GM21619 (cell line): ENCODE data around the gene FBH1.
A peak's percentile ranks its signal among the peaks of the same experiment; 100 is the strongest.
"Not testable (repeated sequence)": the region's sequence is repeated elsewhere in the genome, so short reads cannot be mapped to it uniquely, and the experiment has no call there.

Experiments
- ATAC-seq: cut with Tn5 transposase; IDR thresholded peaks from one replicate; pipeline ENCODE4 v1.9.1; 2021; ENCODE audit not compliant: unreplicated experiment

FBH1 gene

GRCh38 chr10:5956146-5956936, 66.3 kb downstream of the FBH1 start:
- ATAC-seq, result no peak

GRCh38 chr10:5958077-5958476, 68.0 kb downstream of the FBH1 start:
- ATAC-seq, result no peak

GRCh38 chr10:5958675-5959074, 68.6 kb downstream of the FBH1 start:
- no peak for ATAC-seq

DNA sequence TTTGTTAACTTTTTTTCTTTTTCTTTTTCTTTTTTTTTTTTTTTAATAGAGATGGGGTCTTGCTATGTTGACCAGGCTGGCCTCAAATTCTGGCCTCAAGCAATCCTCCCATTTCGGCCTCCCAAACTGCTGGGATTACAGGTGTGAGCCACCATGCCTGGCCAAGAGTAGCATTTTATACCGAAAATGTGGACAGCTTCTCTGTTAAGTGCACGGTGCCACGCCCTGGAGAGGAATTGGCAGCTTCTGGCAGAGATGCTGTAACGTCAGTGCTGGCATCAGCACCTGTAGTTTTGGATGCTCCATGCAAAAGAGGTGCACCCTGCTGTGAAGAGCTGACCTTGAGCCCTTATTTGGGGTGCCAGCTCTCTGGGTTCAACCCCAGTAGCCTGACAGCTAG, 69.1 kb downstream of the FBH1 start:
- ATAC-seq, result no peak

DNA sequence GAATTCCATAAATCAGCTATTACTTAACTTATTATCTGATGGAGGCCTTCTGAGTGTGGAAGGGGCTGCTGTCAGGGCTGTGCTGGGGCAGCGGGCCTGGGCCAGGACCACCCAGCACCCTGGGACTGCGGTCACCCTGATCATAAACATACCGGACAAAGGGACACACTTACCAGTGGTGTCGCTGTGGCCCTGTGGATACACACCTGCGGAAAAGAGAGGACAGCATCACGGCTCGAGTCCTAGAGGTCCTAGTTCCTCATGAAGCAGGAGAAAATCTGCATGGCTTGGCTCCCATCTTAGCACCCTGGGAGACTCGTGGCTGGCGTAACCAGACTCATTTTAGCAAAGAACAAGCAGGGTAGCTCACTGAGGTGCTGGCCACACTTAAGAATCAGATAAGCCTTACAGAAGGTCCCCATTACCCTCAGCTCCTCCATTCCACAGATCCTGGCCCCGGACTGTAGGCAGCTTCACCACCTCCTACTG, 69.6 kb downstream of the FBH1 start:
- ATAC-seq, result no peak

DNA sequence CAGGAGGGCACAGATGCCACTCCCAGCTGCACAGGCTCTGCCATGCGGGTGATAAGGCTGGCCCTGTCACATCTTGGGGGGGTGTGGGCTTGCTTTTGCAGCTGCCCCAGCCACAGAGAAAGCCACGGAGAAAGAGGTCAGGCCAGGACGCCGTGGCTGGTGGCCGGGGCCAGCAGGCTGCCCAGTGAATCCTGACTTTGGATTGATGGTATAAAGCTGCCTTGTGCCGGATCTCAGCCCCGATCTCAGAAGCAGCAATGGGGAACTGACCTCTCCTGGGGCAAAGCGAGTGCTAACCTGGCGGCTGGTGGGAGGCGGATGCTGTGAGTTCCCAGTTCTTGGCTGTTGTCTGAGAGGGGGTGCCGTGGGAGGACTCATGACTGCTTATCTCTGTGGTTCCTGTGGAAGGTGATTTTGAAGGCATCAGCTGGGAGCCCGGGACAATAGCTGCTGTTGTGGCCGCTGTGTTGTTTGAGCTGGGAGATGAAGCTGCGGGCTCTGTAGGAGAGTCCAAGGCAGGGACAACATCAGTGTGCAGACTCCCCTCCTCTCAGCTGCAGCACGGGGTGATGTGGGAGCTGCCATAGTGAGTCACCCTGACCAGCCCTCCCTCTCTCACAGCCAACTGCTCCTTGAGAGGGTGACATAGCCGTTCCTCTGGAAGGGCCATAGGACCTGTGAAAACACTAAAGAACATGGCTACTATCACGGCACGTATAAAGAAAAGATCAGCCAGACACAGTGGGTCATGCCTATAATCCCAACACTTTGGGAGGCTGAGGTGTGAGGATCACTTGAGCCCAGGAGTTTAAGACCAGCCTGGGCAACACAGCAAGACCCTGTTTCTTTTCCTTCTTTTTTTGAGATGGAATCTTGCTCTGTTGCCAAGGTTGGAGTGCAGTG, 70.3 kb downstream of the FBH1 start:
- no peak for ATAC-seq

GRCh38 chr10:5960973-5961275, 70.9 kb downstream of the FBH1 start:
- not testable (repeated sequence) for ATAC-seq

DNA sequence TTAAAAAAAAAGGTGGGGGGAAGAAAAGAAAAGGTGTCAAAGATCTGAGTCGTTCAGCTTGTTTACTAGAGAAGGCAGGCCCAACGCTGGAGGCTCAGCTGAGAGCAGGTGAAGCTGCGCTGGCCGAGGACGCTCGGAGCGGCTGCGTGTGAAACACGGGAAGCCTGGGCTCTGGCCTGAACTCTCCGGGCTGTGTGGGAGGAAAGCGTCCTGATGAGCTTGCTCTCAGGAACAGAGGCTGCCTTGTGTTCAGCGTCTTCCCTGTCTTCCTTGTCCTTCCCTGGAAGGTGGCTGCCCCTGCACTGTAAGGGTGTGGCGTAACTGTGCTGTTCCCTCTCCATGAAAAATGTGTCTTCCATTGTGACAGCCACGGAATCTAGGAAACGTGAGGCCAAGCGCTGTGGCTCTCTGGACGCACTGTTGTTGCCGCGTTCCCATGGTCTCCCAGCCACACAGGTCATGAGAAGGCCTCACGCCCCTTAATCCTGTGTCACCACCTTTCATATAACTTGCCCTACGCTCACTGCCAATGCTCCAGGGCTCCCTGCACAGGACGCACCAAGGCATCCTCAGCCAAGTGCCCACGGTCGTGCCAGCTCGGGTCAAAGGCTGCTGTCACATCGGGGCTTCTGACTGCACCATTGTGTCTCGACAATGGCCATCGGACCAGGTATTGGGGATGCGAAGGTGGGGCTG, 71.5 kb downstream of the FBH1 start:
- no peak for ATAC-seq

DNA sequence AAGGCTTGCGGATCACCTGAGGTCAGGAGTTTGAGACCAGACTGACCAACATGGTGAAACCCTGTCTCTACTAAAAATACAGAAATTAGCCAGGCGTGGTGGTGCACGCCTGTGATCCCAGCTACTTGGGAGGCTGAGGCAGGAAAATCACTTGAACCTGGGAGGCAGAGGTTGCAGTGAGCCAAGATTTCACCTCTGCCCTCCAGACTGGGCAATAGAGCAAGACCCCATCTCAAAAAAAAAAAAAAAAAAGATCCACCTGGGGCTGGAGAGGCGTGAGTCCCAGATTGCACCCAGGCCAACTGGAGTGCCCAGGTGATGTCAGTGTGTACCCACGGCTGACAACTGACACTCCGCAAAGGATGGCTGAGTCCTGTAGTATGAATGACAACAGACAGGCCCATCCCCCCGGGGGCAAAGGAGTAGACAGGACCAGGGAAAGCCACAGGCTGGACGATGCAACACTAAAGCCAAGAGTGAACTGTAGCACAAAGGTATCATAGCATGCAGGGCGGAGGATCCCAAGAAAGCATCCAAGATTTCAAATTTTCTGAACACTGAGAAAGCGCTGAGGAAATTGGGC, 72.4 kb downstream of the FBH1 start:
- not testable (repeated sequence) for ATAC-seq

DNA sequence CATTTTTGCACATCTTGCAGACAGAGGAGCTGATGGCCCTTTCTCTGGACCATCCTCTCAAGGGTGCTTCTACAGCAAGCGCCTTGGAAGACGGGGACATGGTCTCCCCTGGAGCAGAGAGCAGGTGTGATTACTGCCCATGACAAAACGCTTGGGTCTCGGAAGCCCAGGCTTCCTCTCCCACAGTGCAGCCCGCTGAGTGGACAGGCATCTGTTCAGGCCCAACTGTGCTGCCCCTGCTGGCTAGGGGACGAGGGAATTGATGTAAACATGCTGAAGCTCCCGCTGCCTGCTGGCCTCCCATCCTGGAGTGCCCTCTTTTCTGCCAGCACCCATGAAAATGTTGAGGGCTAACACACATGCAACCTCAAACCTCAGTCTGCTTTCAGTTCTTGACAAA, 73.0 kb downstream of the FBH1 start:
- no peak for ATAC-seq

GRCh38 chr10:5963591-5963990, 73.5 kb downstream of the FBH1 start:
- no peak for ATAC-seq

DNA sequence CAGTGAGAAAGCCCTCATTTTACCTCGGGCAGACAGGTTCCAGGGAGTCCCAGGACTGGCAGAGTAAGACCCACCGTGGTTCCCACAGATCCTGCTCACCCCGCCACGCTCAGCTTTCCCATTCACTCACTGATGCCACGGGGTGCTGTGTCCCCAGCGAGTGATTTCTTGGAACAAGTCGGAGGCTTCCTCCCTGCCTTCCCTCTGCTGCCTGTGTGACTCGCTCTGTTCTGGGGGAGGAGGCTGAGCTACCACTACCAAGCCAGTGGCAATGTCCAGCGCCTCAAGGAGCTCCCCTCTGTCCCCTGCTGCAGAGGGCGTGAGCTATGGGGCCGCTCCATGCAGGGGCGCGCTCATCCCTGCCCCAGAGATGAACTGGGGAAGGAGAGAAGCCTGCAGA, 74.7 kb downstream of the FBH1 start:
- no peak for ATAC-seq

- ATAC-seq, result no peak
Measured at GRCh38 chr10:5965266-5965665, 75.2 kb downstream of the FBH1 start.

GRCh38 chr10:5968037-5968680, 78.1 kb downstream of the FBH1 start:
- no peak for ATAC-seq

- ATAC-seq, result no peak
Measured at GRCh38 chr10:5968681-5969453, 78.8 kb downstream of the FBH1 start.

DNA sequence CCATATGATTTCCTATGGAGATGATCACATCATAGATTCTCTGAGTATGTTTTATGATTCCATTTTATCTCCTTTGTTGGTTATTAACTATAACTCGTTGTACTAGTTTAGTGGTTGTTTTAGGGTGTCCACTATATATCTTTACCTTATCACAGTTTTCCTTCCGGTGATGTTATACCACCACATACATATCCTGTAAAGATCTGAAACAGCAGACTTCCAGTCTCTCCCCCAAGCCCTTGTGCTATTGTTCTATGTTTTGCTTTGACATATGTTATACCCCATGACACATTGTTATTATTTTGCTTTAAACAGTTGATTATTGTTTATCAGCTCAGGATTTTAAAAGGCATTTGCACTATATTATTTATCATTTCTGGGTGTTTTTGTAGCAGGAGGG, 80.0 kb downstream of the FBH1 start:
- ATAC-seq, result no peak

DNA sequence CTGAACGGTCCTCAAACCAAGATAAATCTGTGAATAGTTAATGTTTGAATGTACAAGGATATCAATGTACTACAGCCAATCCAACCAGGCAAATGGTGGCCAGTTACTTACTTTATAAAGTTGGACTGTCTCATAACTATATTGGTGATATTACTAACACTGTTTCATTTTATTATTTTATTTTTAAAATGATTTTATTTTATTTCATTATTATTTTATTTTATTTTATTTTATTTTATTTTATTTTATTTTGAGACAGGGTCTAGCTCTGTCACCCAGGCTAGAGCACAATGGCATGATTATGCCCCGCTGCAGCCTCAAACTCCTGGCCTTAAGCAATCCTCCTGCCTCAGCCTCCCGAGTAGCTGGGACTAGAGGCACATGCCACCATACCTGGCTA, 80.5 kb downstream of the FBH1 start:
- ATAC-seq, result no peak

- peak; percentile 27 for ATAC-seq
Measured at GRCh38 chr10:5971315-5971832, 81.3 kb downstream of the FBH1 start.

DNA sequence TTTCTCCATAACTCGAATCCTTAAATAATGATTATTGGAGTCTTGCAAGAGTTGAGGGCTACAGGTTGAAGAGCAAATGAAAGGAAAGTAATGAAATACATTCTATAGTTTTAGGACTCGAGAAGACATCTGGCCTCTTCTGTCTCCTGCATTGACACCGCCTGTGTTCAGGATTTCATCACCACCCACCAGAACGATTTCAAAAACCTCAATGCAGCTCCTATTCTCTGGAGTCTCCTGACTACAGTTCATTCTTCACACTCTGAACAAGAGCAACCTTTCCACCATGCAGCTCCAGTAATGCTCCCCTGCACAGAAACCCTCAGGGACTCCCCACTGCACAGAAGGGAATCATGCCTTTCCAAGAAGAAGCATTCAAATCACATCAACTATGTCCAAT, 81.8 kb downstream of the FBH1 start:
- ATAC-seq, result no peak

GRCh38 chr10:5973069-5973468, 83.0 kb downstream of the FBH1 start:
- ATAC-seq, result no peak
